Subcutaneous adipose tissue (tissue), 4 donors: ENCODE data around the gene DSCAML1. TPM values are rescaled to one million over a fixed set of nuclear protein-coding genes. Genes with fewer than 3 reads are reported as not detected.

Experiments
- CTCF ChIP-seq: fragments of 450-650 bp; IDR thresholded peaks from one replicate; pipeline ENCODE4 v1.5.1; 2016; ENCODE audit warnings: low read depth, mild to moderate bottlenecking, control low read depth, antibody characterized with exemption, moderate library complexity
- total RNA-seq, 4 donors: library from RNA; depleted of rRNA; stranded (reverse); fragments of >200 nt; gene quantifications; one replicate each; pipeline ENCODE4 v1.1.0, GENCODE V29; 2016

Gene DSCAML1
- total RNA-seq, 4 donors from 2014 or later: 0.22 to 0.82 (median 0.75) TPM; not detected in 1

GRCh38 chr11:117426941-117427340 lies 370.1 kb downstream of the DSCAML1 start:
- no peak for TF ChIP-seq CTCF

- no peak for TF ChIP-seq CTCF
Measured at GRCh38 chr11:117426297-117426685, 370.7 kb downstream of the DSCAML1 start.

- TF ChIP-seq CTCF: no peak
Measured at GRCh38 chr11:117425679-117426296, 371.2 kb downstream of the DSCAML1 start.

GRCh38 chr11:117424781-117425180 lies 372.2 kb downstream of the DSCAML1 start:
- no peak for TF ChIP-seq CTCF

- TF ChIP-seq CTCF: no peak
Measured at GRCh38 chr11:117423046-117423575, 373.9 kb downstream of the DSCAML1 start.

- TF ChIP-seq CTCF: no peak
Measured at GRCh38 chr11:117421476-117421875, 375.5 kb downstream of the DSCAML1 start.

- TF ChIP-seq CTCF: no peak
Measured at GRCh38 chr11:117421041-117421440, 376.0 kb downstream of the DSCAML1 start.
